Smooth muscle cell (in vitro differentiated cells): Measurements from ENCODE around the gene PLPPR1. TPM values are rescaled to one million over a fixed set of nuclear protein-coding genes. Genes with fewer than 3 reads are reported as not detected.

ENCODE experiments used
- DNase-seq: peaks from one replicate; lab custom pipeline; 2025; ENCODE audit not compliant: unreplicated experiment; lab: John Stamatoyannopoulos, UW
- H2AFZ ChIP-seq: fragments of 200-600 bp; sonication (generic); 2 replicates; pipeline ENCODE4 v1.6.0; 2016; ENCODE audit warnings: antibody characterized with exemption, low read depth, mild to moderate bottlenecking
- H3F3A ChIP-seq: fragments of 200-600 bp; sonication (generic); 2 replicates; pipeline ENCODE4 v1.6.0; 2017; ENCODE audit warnings: antibody characterized with exemption, low read depth
- H3K27ac ChIP-seq: fragments of 200-600 bp; sonication (generic); 2 replicates; pipeline ENCODE4 v1.5.1; 2016; ENCODE audit warnings: low read depth, mild to moderate bottlenecking
- H3K27me3 ChIP-seq: fragments of 200-600 bp; sonication (generic); 2 replicates; pipeline ENCODE4 v1.6.1; 2016; ENCODE audit warnings: low read depth, mild to moderate bottlenecking
- H3K36me3 ChIP-seq: fragments of 200-600 bp; sonication (generic); 2 replicates; pipeline ENCODE4 v1.5.1; 2016; ENCODE audit warnings: low read depth
- H3K4me1 ChIP-seq: fragments of 200-600 bp; sonication (generic); 2 replicates; pipeline ENCODE4 v1.5.1; 2016; ENCODE audit warnings: low read depth
- H3K4me2 ChIP-seq: fragments of 200-600 bp; sonication (generic); 2 replicates; pipeline ENCODE4 v1.6.0; 2016; ENCODE audit warnings: mild to moderate bottlenecking
- H3K4me3 ChIP-seq: fragments of 200-600 bp; sonication (generic); 2 replicates; pipeline ENCODE4 v1.5.1; 2016; ENCODE audit warnings: mild to moderate bottlenecking
- H3K79me2 ChIP-seq: fragments of 200-600 bp; sonication (generic); 2 replicates; pipeline ENCODE4 v1.6.0; 2016; ENCODE audit warnings: low read depth, mild to moderate bottlenecking
- H3K9ac ChIP-seq: fragments of 200-600 bp; sonication (generic); 2 replicates; pipeline ENCODE4 v1.6.0; 2016; ENCODE audit warnings: low read depth
- H3K9me3 ChIP-seq: fragments of 200-600 bp; sonication (generic); replicated peaks from 2 replicates; pipeline ENCODE4 v1.5.1; 2016; ENCODE audit warnings: low read depth
- H4K20me1 ChIP-seq: fragments of 200-600 bp; sonication (generic); 2 replicates; pipeline ENCODE4 v1.6.0; 2016; ENCODE audit warnings: low read depth
- WGBS: methylation state at CpG from one replicate; pipeline ENCODE4 v1.1.7; 2016; ENCODE audit warnings: low lambda C conversion rate; 5-methylcytosine and 5-hydroxymethylcytosine counted together
- polyA plus RNA-seq: library from polyadenylated mRNA; unstranded; fragments of >200 nt; fragmentation: Nextera tagmentation; extraction: Ambion mirVana; gene quantifications from 2 replicates; pipeline ENCODE4 v1.2.1, GENCODE V29; 2016
- total RNA-seq: library from RNA; depleted of rRNA; stranded (reverse); fragments of >200 nt; gene quantifications from 2 replicates; pipeline ENCODE4 v1.2.3, GENCODE V29; 2014
- TF ChIP-seq, protein P1 (sequence below): fragments of 200-600 bp; sonication (generic); IDR thresholded peaks from 2 replicates; pipeline ENCODE4 v1.5.1; 2017; ENCODE audit warnings: borderline replicate concordance, mild to moderate bottlenecking, antibody characterized with exemption; ENCODE audit not compliant: insufficient read depth, poor library complexity, severe bottlenecking

PLPPR1 gene
- total and polyA plus RNA-seq, 2 experiments from 2014 or later = not detected

DNA sequence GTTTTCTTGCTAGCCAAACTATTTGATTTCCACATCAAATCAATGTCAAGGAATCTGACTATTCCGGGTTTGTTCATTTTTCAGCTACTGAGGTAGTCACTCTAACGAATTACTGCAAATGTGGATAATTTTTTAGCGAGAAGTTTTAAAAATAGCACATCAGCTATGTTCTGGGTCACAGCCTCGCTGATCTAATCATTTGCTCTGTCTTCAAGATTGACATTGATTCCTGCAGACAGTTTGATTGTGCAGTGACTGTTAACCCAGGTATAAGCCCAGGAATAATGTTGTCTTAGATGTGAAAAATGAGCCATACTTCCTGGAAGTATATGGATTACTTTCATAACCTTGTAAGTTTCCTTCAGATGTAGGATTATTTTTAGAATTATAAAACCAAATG, 181.1 kb downstream of the PLPPR1 start:
- DNase-seq = no peak
- Histone ChIP-seq H3K4me3 (no peak overlapping the region), H3K9ac (no peak overlapping the region), H4K20me1 (no peaks in the 10 kb centered on the region), H3K79me2 (no peaks in the 10 kb centered on the region), H3F3A (no peaks in the 10 kb centered on the region), H2AFZ (no peak overlapping the region), H3K27me3 (peaks cover 10% of the 10 kb centered on the region), H3K4me2 (no peak overlapping the region), H3K27ac (no peak overlapping the region), H3K9me3 (no peaks in the 10 kb centered on the region), H3K4me1 (no peaks in the 10 kb centered on the region), H3K36me3 (no peaks in the 10 kb centered on the region)
- TF ChIP-seq, protein P1, sequence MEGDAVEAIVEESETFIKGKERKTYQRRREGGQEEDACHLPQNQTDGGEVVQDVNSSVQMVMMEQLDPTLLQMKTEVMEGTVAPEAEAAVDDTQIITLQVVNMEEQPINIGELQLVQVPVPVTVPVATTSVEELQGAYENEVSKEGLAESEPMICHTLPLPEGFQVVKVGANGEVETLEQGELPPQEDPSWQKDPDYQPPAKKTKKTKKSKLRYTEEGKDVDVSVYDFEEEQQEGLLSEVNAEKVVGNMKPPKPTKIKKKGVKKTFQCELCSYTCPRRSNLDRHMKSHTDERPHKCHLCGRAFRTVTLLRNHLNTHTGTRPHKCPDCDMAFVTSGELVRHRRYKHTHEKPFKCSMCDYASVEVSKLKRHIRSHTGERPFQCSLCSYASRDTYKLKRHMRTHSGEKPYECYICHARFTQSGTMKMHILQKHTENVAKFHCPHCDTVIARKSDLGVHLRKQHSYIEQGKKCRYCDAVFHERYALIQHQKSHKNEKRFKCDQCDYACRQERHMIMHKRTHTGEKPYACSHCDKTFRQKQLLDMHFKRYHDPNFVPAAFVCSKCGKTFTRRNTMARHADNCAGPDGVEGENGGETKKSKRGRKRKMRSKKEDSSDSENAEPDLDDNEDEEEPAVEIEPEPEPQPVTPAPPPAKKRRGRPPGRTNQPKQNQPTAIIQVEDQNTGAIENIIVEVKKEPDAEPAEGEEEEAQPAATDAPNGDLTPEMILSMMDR = no peak
- WGBS = 87% methylated on average over 4 of the region's 4 CpGs

DNA sequence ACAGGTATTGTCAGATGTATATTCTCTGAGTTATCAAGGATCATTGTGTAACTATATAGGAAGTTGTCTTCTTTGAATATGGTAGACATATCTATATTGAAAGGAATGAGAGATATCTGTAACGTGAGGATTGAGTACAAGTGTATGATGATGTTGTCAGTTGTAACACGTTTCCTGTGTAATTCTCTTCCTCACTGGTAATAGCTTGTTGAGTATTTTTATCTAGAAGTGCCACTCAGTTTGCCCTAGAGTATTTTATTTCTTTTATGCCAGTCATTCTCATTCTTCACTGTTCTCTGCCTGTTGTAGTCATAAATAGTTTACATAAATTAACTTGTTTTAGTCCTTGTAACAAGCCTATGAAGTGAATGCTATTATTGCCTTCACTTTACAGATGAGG, 184.1 kb downstream of the PLPPR1 start:
- 85% methylated on average over 2 of the region's 2 CpGs for whole genome bisulfite sequencing
- H3K9me3 ChIP-seq = no peaks in the 10 kb centered on the region
- no peak for DNase-seq

DNA sequence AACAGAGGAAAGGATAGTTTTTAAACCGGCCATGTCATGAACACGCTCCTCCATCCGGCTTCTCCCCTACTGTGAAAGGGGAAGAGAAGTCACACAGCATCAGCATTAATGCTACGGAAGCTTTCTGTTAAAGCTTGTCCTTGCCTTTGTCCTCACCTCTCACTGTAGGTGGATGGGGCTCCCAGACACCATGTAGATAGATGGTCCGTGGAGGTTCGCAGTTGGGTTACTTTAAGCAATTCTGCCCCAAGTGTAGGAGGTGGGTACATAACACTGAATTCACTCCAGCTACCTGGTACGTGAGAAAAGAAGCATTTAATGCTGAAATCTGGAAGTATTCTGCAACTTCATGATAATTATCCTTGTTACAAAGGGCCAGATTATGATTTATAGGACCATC, 190.5 kb downstream of the PLPPR1 start:
- no peaks in the 10 kb centered on the region for H3K4me1 ChIP-seq
- no peak overlapping the region for H2AFZ ChIP-seq
- H4K20me1 ChIP-seq = no peaks in the 10 kb centered on the region
- H3F3A ChIP-seq = no peaks in the 10 kb centered on the region
- no peaks in the 10 kb centered on the region for H3K27me3 ChIP-seq
- no peak overlapping the region for H3K4me3 ChIP-seq
- H3K9ac ChIP-seq = no peak overlapping the region
- H3K79me2 ChIP-seq = no peaks in the 10 kb centered on the region
- WGBS = 92% methylated on average over 7 of the region's 7 CpGs
- no peak overlapping the region for H3K4me2 ChIP-seq
- TF ChIP-seq, protein P1 = no peak
- H3K9me3 ChIP-seq = no peaks in the 10 kb centered on the region
- no peaks in the 10 kb centered on the region for H3K36me3 ChIP-seq
- DNase-seq = no peak
- H3K27ac ChIP-seq = no peak overlapping the region

More for the DNA sequence above, 184.1 kb downstream of the PLPPR1 start:
- no peaks in the 10 kb centered on the region for H3F3A ChIP-seq
- no peak overlapping the region for H3K4me3 ChIP-seq
- no peak overlapping the region for H3K27ac ChIP-seq
- H3K4me1 ChIP-seq = no peaks in the 10 kb centered on the region
- H4K20me1 ChIP-seq = no peaks in the 10 kb centered on the region
- no peak overlapping the region for H3K9ac ChIP-seq
- H3K27me3 ChIP-seq = peaks cover under 1% of the 10 kb centered on the region
- H3K4me2 ChIP-seq = no peak overlapping the region
- H3K79me2 ChIP-seq = no peaks in the 10 kb centered on the region
- H3K36me3 ChIP-seq = no peaks in the 10 kb centered on the region
- TF ChIP-seq, protein P1 = no peak
- no peak overlapping the region for H2AFZ ChIP-seq

DNA sequence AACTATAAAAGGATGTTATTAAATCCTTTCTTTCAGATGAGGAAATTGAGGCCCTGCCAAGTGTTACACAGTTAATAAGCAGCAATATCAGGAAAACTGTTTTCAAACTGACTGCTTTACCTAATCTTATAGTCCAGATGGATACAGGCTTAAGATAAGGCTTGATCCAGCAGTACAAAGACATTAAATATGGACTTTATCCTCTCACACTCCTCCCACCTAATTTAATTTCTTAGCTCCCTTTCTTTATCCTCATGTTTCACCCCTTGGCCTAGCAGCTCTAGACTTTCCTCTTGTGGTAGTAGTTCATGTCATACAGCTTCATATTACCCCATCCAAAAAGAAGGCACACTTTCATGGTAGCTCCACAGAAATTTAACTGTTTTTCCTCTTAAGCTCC, 191.8 kb downstream of the PLPPR1 start:
- no peak overlapping the region for H3K9ac ChIP-seq
- TF ChIP-seq, protein P1 = no peak
- H3K4me3 ChIP-seq = no peak overlapping the region
- H3K4me2 ChIP-seq = no peak overlapping the region
- no peak for DNase-seq
- no peaks in the 10 kb centered on the region for H3K36me3 ChIP-seq
- H4K20me1 ChIP-seq = no peaks in the 10 kb centered on the region
- H3F3A ChIP-seq = no peaks in the 10 kb centered on the region
- H3K27me3 ChIP-seq = no peaks in the 10 kb centered on the region
- no peak overlapping the region for H2AFZ ChIP-seq
- H3K27ac ChIP-seq = no peak overlapping the region
- no peaks in the 10 kb centered on the region for H3K4me1 ChIP-seq
- H3K9me3 ChIP-seq = no peaks in the 10 kb centered on the region
- H3K79me2 ChIP-seq = no peaks in the 10 kb centered on the region
